Endothelial cell of umbilical vein (primary cell): ENCODE measurements around the gene IL25. TPM values are rescaled to one million over a fixed set of nuclear protein-coding genes. Genes with fewer than 3 reads are reported as not detected.

Experiments
- BruUV-seq: library from RNA; stranded (reverse); fragments of 400-500 nt; replicated peaks from 2 replicates; lab custom pipeline; 2021; lab: Mats Ljungman, UMichigan
- CTCF ChIA-PET: fragments of 300-600, 350-600 bp; sonication (Branson Sonifier 250); formaldehyde crosslinking; loops from one replicate; lab custom pipeline; 2021; ENCODE audit warnings: antibody characterized with exemption, inconsistent platforms; lab: Charles Lee
- POLR2A ChIA-PET: fragments of 300-600, 350-600 bp; sonication (Branson Sonifier 250); formaldehyde crosslinking; loops from one replicate; lab custom pipeline; 2021; ENCODE audit warnings: antibody characterized with exemption, inconsistent platforms; lab: Charles Lee
- DNase-seq: peaks from one replicate; pipeline ENCODE4 v3.0.0-alpha.2; 2011; ENCODE audit warnings: low read depth, low spot score
- FAIRE-seq: peaks from 2 replicates; lab custom pipeline; 2011; peaks lifted over from hg19 to GRCh38; lab: Jason Lieb, UNC
- H2AFZ ChIP-seq: 2 replicates; pipeline ENCODE4 v1.6.0; 2012; ENCODE audit warnings: low read depth, low read length, control low read depth, inconsistent platforms
- H3K27ac ChIP-seq: 2 replicates; pipeline ENCODE4 v1.5.1; 2011; ENCODE audit warnings: low read depth, mild to moderate bottlenecking, control low read depth, low read length, moderate library complexity; ENCODE audit not compliant: insufficient read depth
- H3K27me3 ChIP-seq, 2 experiments: 2 replicates each; pipeline versions ENCODE4 v1.6.0 to v1.6.1; 2011; ENCODE audit warnings: low read length in 2 of 2, mixed read lengths in 1 of 2; ENCODE audit not compliant: control insufficient read depth in 2 of 2, insufficient read depth in 2 of 2
- H3K36me3 ChIP-seq, 2 experiments: 2 replicates in 1 of 2; 3 replicates in 1 of 2; pipeline ENCODE4 v1.5.1; 2011; ENCODE audit warnings: low read length in 2 of 2, mild to moderate bottlenecking in 1 of 2, moderate library complexity in 1 of 2; ENCODE audit not compliant: control insufficient read depth in 2 of 2, insufficient read depth in 2 of 2; ENCODE audit errors: extremely low read depth in 1 of 2
- H3K4me1 ChIP-seq: 3 replicates; pipeline ENCODE4 v1.5.1; 2011; ENCODE audit warnings: mild to moderate bottlenecking, low read length; ENCODE audit not compliant: control insufficient read depth, insufficient read depth; ENCODE audit errors: extremely low read depth
- H3K4me2 ChIP-seq: 2 replicates; pipeline ENCODE4 v1.6.1; 2011; ENCODE audit warnings: low read length, control low read depth, mixed read lengths; ENCODE audit not compliant: insufficient read depth
- H3K4me3 ChIP-seq, 3 experiments: fragments of 200-600 bp in 1 of 3; sonication (generic), shearing (Covaris generic) in 1 of 3; replicated peaks in 1 of 3; 2 replicates each; pipeline ENCODE4 v1.5.1; 2011 to 2016; ENCODE audit warnings: control low read depth in 3 of 3, low read length in 3 of 3, mild to moderate bottlenecking in 2 of 3, inconsistent platforms in 1 of 3, low read depth in 1 of 3, moderate library complexity in 1 of 3; ENCODE audit not compliant: insufficient read depth in 1 of 3
- H3K79me2 ChIP-seq: 2 replicates; pipeline ENCODE4 v1.6.0; 2012; ENCODE audit warnings: low read length, inconsistent platforms; ENCODE audit not compliant: control insufficient read depth, insufficient read depth
- H3K9ac ChIP-seq: replicated peaks from 2 replicates; pipeline ENCODE3; 2011; ENCODE audit warnings: low read length, control low read depth; ENCODE audit not compliant: insufficient read depth; ENCODE audit errors: extremely low read depth
- H3K9me1 ChIP-seq: replicated peaks from 3 replicates; pipeline ENCODE4 v1.6.0; 2011; ENCODE audit warnings: mild to moderate bottlenecking, low read length; ENCODE audit not compliant: control insufficient read depth, insufficient read depth; ENCODE audit errors: extremely low read depth
- H3K9me3 ChIP-seq: replicated peaks from 2 replicates; pipeline ENCODE4 v1.5.1; 2012; ENCODE audit warnings: low read length, inconsistent platforms; ENCODE audit not compliant: control insufficient read depth, insufficient read depth
- H4K20me1 ChIP-seq: replicated peaks from 2 replicates; pipeline ENCODE3; 2011; ENCODE audit warnings: mild to moderate bottlenecking, low read length; ENCODE audit not compliant: control insufficient read depth, insufficient read depth; ENCODE audit errors: extremely low read depth
- EZH2 ChIP-seq: IDR thresholded peaks from 2 replicates; pipeline ENCODE4 v1.6.1; 2012; ENCODE audit warnings: borderline replicate concordance, low read depth, mild to moderate bottlenecking, moderate library complexity, low read length, inconsistent platforms; ENCODE audit not compliant: severe bottlenecking
- FOS ChIP-seq: IDR thresholded peaks from 2 replicates; pipeline ENCODE4 v1.6.1; 2011; ENCODE audit warnings: mild to moderate bottlenecking, low read length, moderate library complexity, borderline replicate concordance; ENCODE audit not compliant: insufficient read depth
- GATA2 ChIP-seq: IDR thresholded peaks from 2 replicates; pipeline ENCODE4 v1.7.0; 2011; ENCODE audit warnings: low read depth, mild to moderate bottlenecking, moderate library complexity, mixed read lengths, low read length; ENCODE audit not compliant: insufficient read length, insufficient read depth
- JUN ChIP-seq: IDR thresholded peaks from 2 replicates; pipeline ENCODE4 v1.6.1; 2011; ENCODE audit warnings: borderline replicate concordance, low read depth; ENCODE audit not compliant: insufficient read length, insufficient read depth
- MYC ChIP-seq: IDR thresholded peaks from one replicate; pipeline ENCODE4 v1.6.1; 2011; ENCODE audit warnings: mild to moderate bottlenecking, low read depth, low read length
- POLR2A ChIP-seq: IDR thresholded peaks from 2 replicates; pipeline ENCODE4 v1.6.1; 2012; ENCODE audit warnings: low read depth, mild to moderate bottlenecking, control low read depth, low read length
- POLR2AphosphoS5 ChIP-seq: IDR thresholded peaks from 2 replicates; pipeline ENCODE4 v1.6.1; 2012; ENCODE audit warnings: low read depth, mild to moderate bottlenecking, control low read depth, low read length, moderate library complexity; ENCODE audit not compliant: insufficient read depth
- dilution Hi-C: fragments of 300-500 bp; cut with MboI; formaldehyde crosslinking; loops from one replicate; pipeline ENCODE4 v1.15.0; 2019; ENCODE audit warnings: low sequenced_read_pairs; ENCODE audit not compliant: extremely low pct_ligation_motif_present
- intact Hi-C: fragments of 100-400 bp; cut with micrococcal nuclease; formaldehyde crosslinking; loops from one replicate; pipeline ENCODE4 v1.10.0; 2022
- polyA plus RNA-seq, 4 experiments: library from polyadenylated mRNA; depleted of rRNA in 3 of 4; stranded (reverse) in 3 of 4; unstranded in 1 of 4; fragments of >200 nt; gene quantifications; 2 replicates each; pipeline versions ENCODE4 v1.2.1 to v1.2.3, GENCODE V29; 2011 to 2012; ENCODE audit warnings: missing spikeins in 1 of 4
- total RNA-seq: library from RNA; stranded (reverse); gene quantifications from 2 replicates; pipeline ENCODE4 v1.2.3, GENCODE V29; 2021
- TF ChIP-seq, protein P1 (sequence below): IDR thresholded peaks from 2 replicates; pipeline ENCODE4 v1.6.1; 2011; ENCODE audit not compliant: insufficient read depth, insufficient read length
- TF ChIP-seq, protein P2 (sequence below), 2 donors: IDR thresholded peaks; 1 replicate in 1 of 2; 2 replicates in 1 of 2; pipeline ENCODE4 v1.5.1; 2011; ENCODE audit warnings: low read length in 2 of 2, mild to moderate bottlenecking in 2 of 2, moderate library complexity in 2 of 2, control low read depth in 1 of 2, inconsistent platforms in 1 of 2, low read depth in 1 of 2; ENCODE audit not compliant: insufficient read depth in 1 of 2; ENCODE audit errors: extremely low read depth in 1 of 2

IL25 gene
- total and polyA plus RNA-seq, 2 donors (not counting 3 experiments of a cell fraction or from before 2014, with no cell fraction given): not detected

DNA sequence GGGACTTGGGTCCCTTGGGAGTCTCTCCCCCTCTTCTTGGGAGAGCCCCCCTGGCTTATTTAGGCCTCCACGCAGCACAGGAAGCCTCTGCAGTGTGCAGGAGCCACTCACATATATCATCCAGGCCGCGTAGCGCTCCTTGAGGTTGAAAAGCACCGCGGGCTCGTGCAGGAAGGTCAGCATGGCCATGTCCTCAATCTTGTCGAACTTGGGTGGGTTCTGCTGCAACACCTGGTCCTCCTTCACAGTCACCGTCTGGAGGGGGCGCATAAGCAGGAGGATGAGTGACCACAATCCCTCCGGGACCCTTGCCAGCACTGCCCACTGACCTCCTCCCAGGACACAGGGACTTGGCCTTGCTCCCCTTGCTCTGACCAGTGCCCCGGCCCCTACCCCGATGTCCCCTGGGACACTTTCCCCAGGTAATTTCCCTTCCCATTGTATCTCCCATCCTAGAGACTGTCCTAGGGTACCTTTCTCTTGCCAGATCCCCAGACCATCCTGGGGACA is 33.0 kb downstream of the IL25 start:
- POLR2A ChIA-PET: no interaction called here
- DNase-seq (no peak), FAIRE-seq (no peak)
- no TSS peak for BruUV-seq
- Histone ChIP-seq H3K27ac (no peak overlapping the region), H3K9ac (no peak overlapping the region), H3K27me3 (no peaks in the 10 kb centered on the region), H3K79me2 (no peaks in the 10 kb centered on the region), H3K9me3 (no peaks in the 10 kb centered on the region), H3K9me1 (no peaks in the 10 kb centered on the region), H3K4me3 (no peak overlapping the region), H3K4me2 (no peak overlapping the region), H4K20me1 (no peaks in the 10 kb centered on the region), H3K36me3 (no peaks in the 10 kb centered on the region), H3K4me1 (no peaks in the 10 kb centered on the region), H2AFZ (no peak overlapping the region)
- dilution Hi-C loops (no loop called here), intact Hi-C loops (no loop called here)
- CTCF ChIA-PET: no interaction called here
- TF ChIP-seq MYC (no peak), EZH2 (no peak), POLR2AphosphoS5 (no peak), JUN (no peak), POLR2A (no peak), FOS (no peak), GATA2 (no peak)
- TF ChIP-seq, protein P1, sequence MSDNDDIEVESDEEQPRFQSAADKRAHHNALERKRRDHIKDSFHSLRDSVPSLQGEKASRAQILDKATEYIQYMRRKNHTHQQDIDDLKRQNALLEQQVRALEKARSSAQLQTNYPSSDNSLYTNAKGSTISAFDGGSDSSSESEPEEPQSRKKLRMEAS: no peak
- TF ChIP-seq, protein P2, sequence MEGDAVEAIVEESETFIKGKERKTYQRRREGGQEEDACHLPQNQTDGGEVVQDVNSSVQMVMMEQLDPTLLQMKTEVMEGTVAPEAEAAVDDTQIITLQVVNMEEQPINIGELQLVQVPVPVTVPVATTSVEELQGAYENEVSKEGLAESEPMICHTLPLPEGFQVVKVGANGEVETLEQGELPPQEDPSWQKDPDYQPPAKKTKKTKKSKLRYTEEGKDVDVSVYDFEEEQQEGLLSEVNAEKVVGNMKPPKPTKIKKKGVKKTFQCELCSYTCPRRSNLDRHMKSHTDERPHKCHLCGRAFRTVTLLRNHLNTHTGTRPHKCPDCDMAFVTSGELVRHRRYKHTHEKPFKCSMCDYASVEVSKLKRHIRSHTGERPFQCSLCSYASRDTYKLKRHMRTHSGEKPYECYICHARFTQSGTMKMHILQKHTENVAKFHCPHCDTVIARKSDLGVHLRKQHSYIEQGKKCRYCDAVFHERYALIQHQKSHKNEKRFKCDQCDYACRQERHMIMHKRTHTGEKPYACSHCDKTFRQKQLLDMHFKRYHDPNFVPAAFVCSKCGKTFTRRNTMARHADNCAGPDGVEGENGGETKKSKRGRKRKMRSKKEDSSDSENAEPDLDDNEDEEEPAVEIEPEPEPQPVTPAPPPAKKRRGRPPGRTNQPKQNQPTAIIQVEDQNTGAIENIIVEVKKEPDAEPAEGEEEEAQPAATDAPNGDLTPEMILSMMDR (IDR thresholded peaks at IDR 0.05; ENCODE audit: extremely low read depth in 1 of 2, insufficient read depth in 1 of 2, low read depth in 1 of 2, low read length in 2 of 2): no peak
